ENCODE data around the gene NPIPA1.
"Not testable (repeated sequence)": the region's sequence is repeated elsewhere in the genome, so short reads cannot be mapped to it uniquely, and the experiment has no call there.

DNA sequence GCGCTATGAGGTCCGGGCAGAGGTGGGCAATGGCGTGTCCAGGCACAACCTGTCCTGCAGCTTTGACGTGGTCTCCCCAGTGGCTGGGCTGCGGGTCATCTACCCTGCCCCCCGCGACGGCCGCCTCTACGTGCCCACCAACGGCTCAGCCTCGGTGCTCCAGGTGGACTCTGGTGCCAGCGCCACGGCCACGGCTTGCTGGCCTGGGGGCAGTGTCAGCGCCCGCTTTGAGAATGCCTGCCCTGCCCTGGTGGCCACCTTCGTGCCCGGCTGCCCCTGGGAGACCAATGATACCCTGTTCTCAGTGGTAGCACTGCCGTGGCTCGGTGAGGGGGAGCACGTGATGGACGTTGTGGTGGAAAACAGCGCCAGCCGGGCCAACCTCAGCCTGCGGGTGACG lies 15.0 kb upstream of the NPIPA1 start:
- TF ChIP-seq CTCF (conservative IDR thresholded peaks at IDR 0.05; ENCODE audit: low read length); EZH2phosphoT487 (IDR thresholded peaks at IDR 0.05; ENCODE audit: borderline replicate concordance, low read depth, low read length): not testable (repeated sequence)
